ENCODE data around the gene CYB5R4. TPM values are rescaled to one million over a fixed set of nuclear protein-coding genes. Genes with fewer than 3 reads are reported as not detected.

Gene CYB5R4
- total and polyA plus RNA-seq, 2 of the 8 experiments (the other 6 are each of a cell fraction or from before 2014, with no cell fraction given) = 2.8 to 14.6 TPM

DNA sequence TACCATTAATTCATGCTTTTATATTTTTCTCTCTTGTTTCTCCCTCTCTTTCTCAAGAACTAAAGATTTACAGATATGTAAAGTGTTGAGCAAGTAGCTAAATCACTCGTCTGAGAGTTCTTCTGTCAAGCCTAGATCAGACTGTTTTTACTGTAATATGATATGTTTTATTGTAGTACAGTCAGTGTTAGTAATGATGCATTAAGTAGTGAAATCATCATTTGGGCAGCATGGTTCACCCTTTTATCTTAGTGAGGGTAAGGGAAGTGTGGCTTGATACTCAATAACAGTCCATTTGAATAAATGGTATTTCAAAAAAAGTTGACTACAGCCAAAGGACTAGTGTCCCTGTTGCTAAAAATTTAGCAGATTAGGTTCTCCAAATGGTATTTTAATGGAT, 9.2 kb downstream of the CYB5R4 start:
- Histone ChIP-seq H3K27me3 (replicated peaks in 1 of 4; ENCODE audit: control insufficient read depth in 3 of 4, extremely low read depth in 1 of 4, insufficient read depth in 3 of 4, low read length in 3 of 4) (no peaks in the 10 kb centered on the region), H4K5ac (ENCODE audit: insufficient read length, low read depth, low read length) (no peak overlapping the region), H3K14ac (ENCODE audit: insufficient read length) (no peak overlapping the region), H3K4me3 (ENCODE audit: extremely low read depth in 1 of 4, insufficient read depth in 2 of 4, low read depth in 3 of 4, low read length in 4 of 4) (no peak overlapping the region), H3K4me2 (ENCODE audit: insufficient read depth in 1 of 2, low read depth in 2 of 2, low read length in 2 of 2) (no peak overlapping the region), H3K9me3 (ENCODE audit: insufficient read depth in 2 of 2, low read depth in 1 of 2, low read length in 1 of 2) (peaks cover 13 to 19% of the 10 kb centered on the region in 2 experiments; a peak in 3 of 4 replicates), H3K23ac (ENCODE audit: insufficient read length) (no peak overlapping the region), H2BK120ac (replicated peaks; ENCODE audit: low read depth, low read length) (no peak overlapping the region), H3K23me2 (ENCODE audit: low read depth, low read length) (no peaks in the 10 kb centered on the region), H3K79me2 (ENCODE audit: control insufficient read depth in 1 of 2, insufficient read depth in 2 of 2, low read length in 2 of 2) (0 out of 4 replicates have a peak, but pooled peaks cover 0 to 4% of the 10 kb centered on the region in 2 experiments), H3K79me1 (ENCODE audit: low read depth, low read length) (no peaks in the 10 kb centered on the region), H2BK5ac (ENCODE audit: low read depth, low read length) (no peak overlapping the region), H3K4me1 (replicated peaks in 1 of 4; ENCODE audit: control insufficient read depth in 3 of 4, insufficient read depth in 4 of 4, low read length in 3 of 4) (no peaks in the 10 kb centered on the region), H3K4ac (replicated peaks; ENCODE audit: insufficient read length, low read depth, low read length) (no peak overlapping the region), H4K91ac (replicated peaks; ENCODE audit: insufficient read length, low read length) (no peak overlapping the region), H3K18ac (ENCODE audit: extremely low read depth, low read length) (no peak overlapping the region), H2BK20ac (ENCODE audit: low read length) (no peak overlapping the region), H2BK12ac (ENCODE audit: low read depth, low read length) (no peak overlapping the region), H3K36me3 (ENCODE audit: control insufficient read depth in 2 of 4, insufficient read depth in 4 of 4, low read length in 3 of 4) (peaks cover 0 to 30% (median 18%) of the 10 kb centered on the region in 4 experiments; a peak in 5 of 8 replicates), H3K9ac (replicated peaks in 1 of 4; ENCODE audit: extremely low read depth in 1 of 4, low read depth in 3 of 4, low read length in 3 of 4) (no peak overlapping the region), H2AFZ (ENCODE audit: low read length) (no peak overlapping the region), H2AK5ac (ENCODE audit: low read depth, low read length) (no peak overlapping the region), H2BK15ac (ENCODE audit: low read length) (no peak overlapping the region), H4K20me1 (replicated peaks in 1 of 2; ENCODE audit: control insufficient read depth in 1 of 2, insufficient read depth in 2 of 2, low read length in 2 of 2) (no peaks in the 10 kb centered on the region), H4K8ac (ENCODE audit: extremely low read depth, insufficient read depth, low read length) (no peak overlapping the region), H3K56ac (replicated peaks; ENCODE audit: insufficient read length, low read depth, low read length) (no peak overlapping the region), H3K27ac (ENCODE audit: low read depth, low read length) (no peak overlapping the region)
- no peak for FAIRE-seq
- ChIA-PET CTCF (ENCODE audit: partially characterized antibody) (no interaction called here), POLR2A (ENCODE audit: partially characterized antibody) (interaction anchor here (1.4 kb wide), 1 partner anchor 8 kb away, joined by 3 read pairs; no protein-coding TSS in a partner anchor)
- no peak for DNase-seq (ENCODE audit: low read depth in 1 of 2, low spot score in 2 of 2)
- 76% methylated on average over 1 of the region's 1 CpG; no CpG with 5 or more reads in 1 of the 2 experiments for WGBS, 2 experiments (ENCODE audit: extremely low coverage in 1 of 2, insufficient coverage in 1 of 2, insufficient read length in 1 of 2, insufficient replicate concordance in 2 of 2, low coverage in 1 of 2, low lambda C conversion rate in 2 of 2, missing lambda C conversion rate in 1 of 2)
- TF ChIP-seq TCF12 (IDR thresholded peaks at IDR 0.05; ENCODE audit: low read depth, low read length) = no peak
- TF ChIP-seq NRF1 (IDR thresholded peaks at IDR 0.05; ENCODE audit: low read depth, low read length) = no peak
- no peak for TF ChIP-seq SRF (IDR thresholded peaks at IDR 0.05; ENCODE audit: low read depth, low read length)
- TF ChIP-seq POLR2AphosphoS5 (IDR thresholded peaks at IDR 0.05; ENCODE audit: low read depth, low read length) = no peak
- TF ChIP-seq POU5F1 (IDR thresholded peaks at IDR 0.05; ENCODE audit: low read depth, low read length) = no peak
